Measurements from ENCODE around the gene GUCA1C.

Gene GUCA1C

GRCh38 chr3:108953700-108954099, at the start of gene GUCA1C:
GUCA1C (minus strand) TSS chr3:108953879; CDS start chr3:108953762, 117 bp downstream.
- no peak for DNase-seq

GRCh38 chr3:108998436-108998835, 44.8 kb upstream of the GUCA1C start:
- DNase-seq = no peak

GRCh38 chr3:108985844-108986243, 32.2 kb upstream of the GUCA1C start:
- no peak for DNase-seq

GRCh38 chr3:108983051-108983450, 29.4 kb upstream of the GUCA1C start:
- DNase-seq = no peak

GRCh38 chr3:108976058-108976457, 22.4 kb upstream of the GUCA1C start:
- no peak for DNase-seq

GRCh38 chr3:108973019-108973418, 19.3 kb upstream of the GUCA1C start:
- DNase-seq = no peak

GRCh38 chr3:108972482-108972881, 18.8 kb upstream of the GUCA1C start:
- no peak for DNase-seq

- DNase-seq = no peak
Measured at GRCh38 chr3:108970561-108970960, 16.9 kb upstream of the GUCA1C start.

- no peak for DNase-seq
Measured at GRCh38 chr3:108966773-108967172, 13.1 kb upstream of the GUCA1C start.

GRCh38 chr3:108959017-108959416, 5.3 kb upstream of the GUCA1C start:
- DNase-seq = no peak

- DNase-seq = no peak
Measured at GRCh38 chr3:108953210-108953609, 469 bp downstream of the GUCA1C start.

GRCh38 chr3:108951820-108952501, 1.7 kb downstream of the GUCA1C start:
- no peak for DNase-seq

GRCh38 chr3:108947855-108948254, 5.8 kb downstream of the GUCA1C start:
- DNase-seq = no peak

GRCh38 chr3:108946292-108947285, 7.1 kb downstream of the GUCA1C start:
- no peak for DNase-seq

- DNase-seq = no peak
Measured at GRCh38 chr3:108940568-108941263, 13.0 kb downstream of the GUCA1C start.

- no peak for DNase-seq
Measured at GRCh38 chr3:108940166-108940565, 13.5 kb downstream of the GUCA1C start.

- DNase-seq = no peak
Measured at GRCh38 chr3:108936924-108937689, 16.6 kb downstream of the GUCA1C start.

GRCh38 chr3:108931035-108931434, 22.6 kb downstream of the GUCA1C start:
- DNase-seq = no peak

- no peak for DNase-seq
Measured at GRCh38 chr3:108918866-108919265, 34.8 kb downstream of the GUCA1C start.

- DNase-seq = peak; percentile 46
Measured at GRCh38 chr3:108914774-108915641, 38.7 kb downstream of the GUCA1C start.

GRCh38 chr3:108909799-108910198, 43.9 kb downstream of the GUCA1C start:
- DNase-seq = no peak

Data from right hindlimb (tissue), 1 donor.